GM18507 (cell line): ENCODE results near the gene NEUROG3.

ENCODE experiments used
- DNase-seq: peaks from one replicate; pipeline ENCODE4 v3.0.0; 2011; ENCODE audit warnings: low read depth; ENCODE audit not compliant: insufficient read length; ENCODE audit errors: extremely low spot score
- FAIRE-seq: peaks from 2 replicates; lab custom pipeline; 2011; peaks lifted over from hg19 to GRCh38; lab: Jason Lieb, UNC

The NEUROG3 gene, protein sequence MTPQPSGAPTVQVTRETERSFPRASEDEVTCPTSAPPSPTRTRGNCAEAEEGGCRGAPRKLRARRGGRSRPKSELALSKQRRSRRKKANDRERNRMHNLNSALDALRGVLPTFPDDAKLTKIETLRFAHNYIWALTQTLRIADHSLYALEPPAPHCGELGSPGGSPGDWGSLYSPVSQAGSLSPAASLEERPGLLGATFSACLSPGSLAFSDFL

GRCh38 chr10:69573056-69573806 lies at the start of gene NEUROG3:
NEUROG3 (minus strand) TSS chr10:69573422; CDS start chr10:69573043, 379 bp downstream.
- DNase-seq (peak; percentile 28), FAIRE-seq (no peak)

DNA sequence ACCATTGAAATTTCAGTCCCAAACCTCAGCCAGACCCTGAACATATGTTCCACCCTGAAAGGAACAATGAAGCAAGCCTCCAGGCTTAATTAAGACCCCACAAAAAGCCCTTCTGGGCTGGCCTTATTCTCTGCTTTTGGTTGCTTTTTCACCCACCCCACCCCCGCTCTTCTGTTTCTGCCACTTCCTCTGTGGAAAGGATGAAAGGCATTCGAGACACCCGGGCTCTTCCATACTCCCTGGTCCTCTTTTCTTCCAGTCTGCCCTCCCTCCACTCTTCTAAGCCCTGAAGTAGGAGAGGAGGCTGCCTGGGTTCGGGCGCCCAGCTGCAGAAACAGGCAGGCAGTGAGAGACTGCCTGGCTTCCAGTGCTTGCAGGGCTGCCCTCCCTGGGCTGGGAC lies 47.4 kb upstream of the NEUROG3 start:
- FAIRE-seq, result no peak
- DNase-seq, result no peak

- FAIRE-seq, result no peak
Observed at GRCh38 chr10:69619626-69620025, 46.4 kb upstream of the NEUROG3 start.

GRCh38 chr10:69618746-69619145 lies 45.5 kb upstream of the NEUROG3 start:
- FAIRE-seq (no peak), DNase-seq (no peak)

More at GRCh38 chr10:69619626-69620025, 46.4 kb upstream of the NEUROG3 start:
- DNase-seq, result no peak

- DNase-seq (no peak), FAIRE-seq (no peak)
Observed at GRCh38 chr10:69616358-69616757, 43.1 kb upstream of the NEUROG3 start.

GRCh38 chr10:69614130-69614529 lies 40.9 kb upstream of the NEUROG3 start:
- DNase-seq (no peak), FAIRE-seq (peak; percentile 57)

GRCh38 chr10:69612760-69613159 lies 39.5 kb upstream of the NEUROG3 start:
- no peak for DNase-seq

GRCh38 chr10:69609077-69609476 lies 35.9 kb upstream of the NEUROG3 start:
- DNase-seq, result no peak
- FAIRE-seq, result no peak

More at GRCh38 chr10:69612760-69613159, 39.5 kb upstream of the NEUROG3 start:
- FAIRE-seq, result no peak

- no peak for DNase-seq
- no peak for FAIRE-seq
Observed at GRCh38 chr10:69600761-69601330, 27.6 kb upstream of the NEUROG3 start.

DNA sequence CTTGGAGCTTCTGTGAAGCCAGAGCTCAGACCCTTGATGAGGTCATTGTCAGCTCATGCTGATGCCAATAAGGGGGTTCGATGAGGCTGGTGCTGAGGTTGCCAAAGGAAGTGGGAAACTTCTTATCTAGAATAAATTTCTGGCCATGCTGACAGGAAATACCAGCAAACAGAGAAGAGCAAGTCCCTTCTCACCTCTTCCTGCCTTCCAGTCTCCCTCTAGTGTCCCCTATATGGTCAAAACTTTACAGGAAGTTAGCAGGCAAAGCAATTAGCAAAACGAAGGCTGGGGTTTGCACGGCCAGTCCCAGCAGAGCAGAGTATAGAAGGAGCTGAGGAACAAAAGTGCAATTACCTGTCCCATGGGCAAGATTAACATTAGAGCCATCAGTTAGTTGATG lies 15.1 kb upstream of the NEUROG3 start:
- no peak for FAIRE-seq
- no peak for DNase-seq

DNA sequence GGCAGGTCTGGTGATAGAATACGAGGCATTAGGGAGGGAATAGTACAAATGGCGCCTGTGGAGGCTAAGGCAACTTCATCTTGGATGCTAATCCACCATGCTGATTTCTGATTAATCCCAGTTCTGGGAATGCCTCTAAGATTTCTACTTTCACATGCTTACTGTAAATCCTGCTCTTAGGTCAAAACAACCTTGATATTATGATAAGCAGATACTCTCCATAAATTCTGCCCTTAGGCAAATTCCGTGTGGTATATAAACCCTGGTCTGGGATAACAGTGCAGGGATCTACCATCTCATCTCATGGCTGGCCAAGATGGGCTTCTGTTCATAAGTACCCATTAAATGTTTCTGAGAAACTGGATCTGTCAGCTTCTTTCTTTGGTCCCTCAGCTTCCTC lies 11.4 kb upstream of the NEUROG3 start:
- DNase-seq (no peak), FAIRE-seq (no peak)

DNA sequence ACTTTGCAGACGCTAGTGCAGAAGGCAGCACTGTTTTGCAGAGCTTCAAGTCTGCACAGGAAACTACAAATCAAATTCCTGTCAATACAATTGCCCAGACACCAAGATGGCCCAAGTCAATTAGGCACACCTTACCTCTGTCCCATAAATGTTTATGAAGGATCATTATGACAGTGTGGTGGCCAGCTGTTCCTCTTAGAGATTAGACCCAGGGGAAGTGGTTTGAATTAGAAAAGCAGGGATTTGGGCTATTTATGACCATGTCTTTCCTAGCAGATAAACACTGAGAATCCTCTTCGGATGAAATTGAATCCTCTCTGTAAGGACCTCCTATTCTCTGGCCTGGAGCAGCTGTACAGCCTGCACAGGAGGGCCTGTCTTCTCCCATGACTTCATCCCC lies 9.9 kb upstream of the NEUROG3 start:
- FAIRE-seq (no peak), DNase-seq (no peak)

GRCh38 chr10:69580435-69580834 lies 7.2 kb upstream of the NEUROG3 start:
- DNase-seq, result no peak
- FAIRE-seq, result no peak

- FAIRE-seq (no peak), DNase-seq (no peak)
Observed at GRCh38 chr10:69579464-69580060, 6.3 kb upstream of the NEUROG3 start.

GRCh38 chr10:69578508-69578991 lies 5.3 kb upstream of the NEUROG3 start:
- no peak for DNase-seq
- FAIRE-seq, result no peak

GRCh38 chr10:69577268-69578232 lies 4.3 kb upstream of the NEUROG3 start:
- no peak for DNase-seq
- FAIRE-seq, result no peak

DNA sequence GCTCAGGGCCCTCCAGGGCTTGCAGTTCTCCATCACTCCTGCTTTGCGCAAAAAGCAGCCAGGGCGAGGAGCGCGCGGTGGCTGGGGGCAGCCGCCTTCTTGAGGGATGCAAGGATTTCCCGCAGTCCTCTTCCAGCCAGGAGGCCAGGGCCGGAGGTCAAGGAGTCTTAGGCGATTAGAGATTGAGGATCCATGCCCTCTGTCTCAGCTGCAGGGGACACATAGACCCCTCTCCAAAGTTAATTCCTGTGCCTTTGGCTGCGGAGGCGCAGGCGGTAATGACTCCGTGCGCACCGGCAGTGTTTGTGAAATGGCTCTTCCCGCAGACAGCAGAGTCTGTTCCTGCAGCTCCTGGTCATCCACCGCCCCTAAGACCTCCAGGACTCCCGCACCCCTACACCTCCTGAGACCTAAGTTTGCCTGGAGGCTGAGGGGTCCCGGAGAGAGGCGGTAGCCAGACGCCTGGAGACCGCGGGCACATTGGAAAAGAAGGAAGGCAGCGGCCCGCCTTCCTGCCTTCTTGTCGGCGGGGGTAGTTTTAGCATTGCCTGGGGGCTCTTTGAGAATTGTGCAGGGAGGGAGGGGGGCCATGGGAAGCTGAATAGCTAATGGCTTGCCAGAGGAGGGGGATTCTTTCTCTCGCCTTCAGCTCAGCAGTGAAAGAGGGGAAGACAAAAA lies 3.3 kb upstream of the NEUROG3 start:
- no peak for DNase-seq
- FAIRE-seq, result no peak

- FAIRE-seq (no peak), DNase-seq (no peak)
Observed at GRCh38 chr10:69575164-69575722, 2.0 kb upstream of the NEUROG3 start.
